Bladder microvascular endothelial cell (primary cell): Measurements from ENCODE around the gene GAB3. TPM values are rescaled to one million over a fixed set of nuclear protein-coding genes. Genes with fewer than 3 reads are reported as not detected.

Experiments
- total RNA-seq: library from RNA; depleted of rRNA; stranded (reverse); fragments of >200 nt; gene quantifications from 2 replicates; pipeline ENCODE4 v1.2.3, GENCODE V29; 2014

GAB3 gene, protein sequence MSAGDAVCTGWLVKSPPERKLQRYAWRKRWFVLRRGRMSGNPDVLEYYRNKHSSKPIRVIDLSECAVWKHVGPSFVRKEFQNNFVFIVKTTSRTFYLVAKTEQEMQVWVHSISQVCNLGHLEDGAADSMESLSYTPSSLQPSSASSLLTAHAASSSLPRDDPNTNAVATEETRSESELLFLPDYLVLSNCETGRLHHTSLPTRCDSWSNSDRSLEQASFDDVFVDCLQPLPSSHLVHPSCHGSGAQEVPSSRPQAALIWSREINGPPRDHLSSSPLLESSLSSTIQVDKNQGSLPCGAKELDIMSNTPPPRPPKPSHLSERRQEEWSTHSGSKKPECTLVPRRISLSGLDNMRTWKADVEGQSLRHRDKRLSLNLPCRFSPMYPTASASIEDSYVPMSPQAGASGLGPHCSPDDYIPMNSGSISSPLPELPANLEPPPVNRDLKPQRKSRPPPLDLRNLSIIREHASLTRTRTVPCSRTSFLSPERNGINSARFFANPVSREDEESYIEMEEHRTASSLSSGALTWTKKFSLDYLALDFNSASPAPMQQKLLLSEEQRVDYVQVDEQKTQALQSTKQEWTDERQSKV
- total RNA-seq = 8.3 and 13.9 TPM in 2 replicates

DNA sequence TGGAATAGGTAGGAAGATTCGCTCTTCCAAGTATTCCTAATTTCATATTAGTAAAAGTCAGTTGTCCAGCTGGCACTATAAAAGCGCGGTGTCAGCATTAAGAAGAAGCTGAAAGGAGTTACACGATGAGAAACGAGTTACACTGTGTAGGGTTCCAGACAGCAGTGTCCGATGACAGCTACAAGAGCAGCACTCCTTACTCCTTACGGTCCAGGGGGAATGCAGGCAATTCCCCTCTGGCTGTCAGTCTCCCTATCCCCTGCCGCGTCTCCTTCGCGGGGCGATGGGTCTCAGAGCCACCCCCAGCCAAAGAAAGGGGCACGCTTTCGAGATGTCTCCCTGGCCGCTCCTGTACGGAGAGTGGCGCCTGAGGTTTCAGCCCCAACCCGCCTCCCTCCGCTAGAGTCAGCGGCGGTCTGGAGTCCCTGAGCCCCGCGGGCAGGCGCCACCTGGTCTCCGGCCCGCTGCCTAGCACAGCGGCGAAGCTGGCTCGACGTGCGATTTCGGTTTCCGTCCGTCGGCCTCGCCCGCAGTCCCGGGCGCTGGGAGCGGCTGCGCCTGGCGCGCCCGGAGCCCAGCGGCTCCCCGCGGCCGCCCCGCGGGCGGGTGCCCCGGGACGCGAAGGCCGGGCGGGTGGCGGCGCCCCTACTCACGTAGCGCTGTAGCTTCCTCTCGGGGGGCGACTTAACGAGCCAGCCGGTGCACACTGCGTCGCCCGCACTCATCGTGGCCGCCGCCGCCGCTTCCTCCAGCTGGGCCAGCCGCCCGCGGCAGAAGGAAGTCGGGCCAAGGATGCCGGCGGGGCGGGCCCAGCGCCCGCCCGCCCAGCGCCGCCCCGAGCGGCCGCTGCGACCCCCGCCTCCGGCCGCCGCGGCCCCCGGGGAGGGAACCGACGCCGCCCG is at the start of gene GAB3:
Gene GAB3 (minus strand): TSS at position 777 of the 902 bp plus-strand sequence. CDS start 52 bp downstream, at position 725.

GRCh38 chrX:154762537-154763296 is 11.8 kb upstream of the GAB3 start, which contains the start of gene DKC1:
DKC1 (plus strand) TSS chrX:154762864; CDS start chrX:154762966, 102 bp downstream.

GRCh38 chrX:154653413-154653812 is 97.5 kb downstream of the GAB3 start, which contains the start of gene CTAG2:
CTAG2 (minus strand) TSS chrX:154653579; CDS start chrX:154653515, 64 bp downstream.

Other genes starting within 250 kb of the GAB3 start
- 17.6 and 45.2 TPM in 2 replicates for gene FAM3A, start 234.8 kb downstream of the GAB3 start, total RNA-seq
- 38.9 and 52.8 TPM in 2 replicates for gene G6PD, start 204.2 kb downstream of the GAB3 start, total RNA-seq
- gene IKBKG, start 203.5 kb downstream of the GAB3 start, total RNA-seq = 12.1 and 14.2 TPM in 2 replicates
- gene CTAG1A, start 165.9 kb downstream of the GAB3 start, total RNA-seq = not detected in 2 replicates
- gene CTAG1B, start 131.8 kb downstream of the GAB3 start, total RNA-seq = not detected in 2 replicates
- not detected in 2 replicates for gene CTAG2, start 97.5 kb downstream of the GAB3 start, total RNA-seq
- 26.4 and 63.4 TPM in 2 replicates for gene DKC1, start 11.8 kb upstream of the GAB3 start, total RNA-seq
- gene MPP1, start 54.4 kb upstream of the GAB3 start, total RNA-seq = 29.1 and 33.8 TPM in 2 replicates
- not detected in 2 replicates for gene SMIM9, start 83.6 kb upstream of the GAB3 start, total RNA-seq
- gene F8A1, start 135.3 kb upstream of the GAB3 start, total RNA-seq = 1.3 and 2.3 TPM in 2 replicates